Cerebellar nuclear complex (tissue), 1 donor: ENCODE measurements around the gene DYNC2H1.

Experiments
- DNase-seq, 2 experiments: peaks; one replicate each; lab custom pipeline; 2025; lab: John Stamatoyannopoulos, UW

The DYNC2H1 gene

GRCh38 chr11:103147627-103148026 lies 38.4 kb downstream of the DYNC2H1 start:
- no peak for DNase-seq

GRCh38 chr11:103157542-103157941 lies 48.3 kb downstream of the DYNC2H1 start:
- no peak for DNase-seq

- DNase-seq: no peak
Measured at GRCh38 chr11:103164093-103164796, 55.0 kb downstream of the DYNC2H1 start.

- no peak for DNase-seq
Measured at GRCh38 chr11:103167166-103167565, 57.9 kb downstream of the DYNC2H1 start.

GRCh38 chr11:103170865-103171264 lies 61.6 kb downstream of the DYNC2H1 start:
- no peak for DNase-seq

GRCh38 chr11:103175461-103176129 lies 66.4 kb downstream of the DYNC2H1 start:
- no peak for DNase-seq

GRCh38 chr11:103183981-103184611 lies 74.9 kb downstream of the DYNC2H1 start:
- DNase-seq: no peak

GRCh38 chr11:103202048-103202651 lies 92.9 kb downstream of the DYNC2H1 start:
- no peak for DNase-seq

GRCh38 chr11:103210543-103210942 lies 101.3 kb downstream of the DYNC2H1 start:
- no peak for DNase-seq

- no peak for DNase-seq
Measured at GRCh38 chr11:103215812-103216211, 106.6 kb downstream of the DYNC2H1 start.

- no peak for DNase-seq
Measured at GRCh38 chr11:103220133-103220532, 110.9 kb downstream of the DYNC2H1 start.

GRCh38 chr11:103222806-103223205 lies 113.6 kb downstream of the DYNC2H1 start:
- no peak for DNase-seq

- no peak for DNase-seq
Measured at GRCh38 chr11:103228807-103229206, 119.6 kb downstream of the DYNC2H1 start.

GRCh38 chr11:103234974-103235373 lies 125.7 kb downstream of the DYNC2H1 start:
- DNase-seq: no peak

GRCh38 chr11:103241574-103241973 lies 132.3 kb downstream of the DYNC2H1 start:
- no peak for DNase-seq

GRCh38 chr11:103254123-103254522 lies 144.9 kb downstream of the DYNC2H1 start:
- no peak for DNase-seq

- DNase-seq: no peak
Measured at GRCh38 chr11:103257360-103257759, 148.1 kb downstream of the DYNC2H1 start.

- DNase-seq: no peak
Measured at GRCh38 chr11:103266167-103266831, 157.1 kb downstream of the DYNC2H1 start.

GRCh38 chr11:103272876-103273275 lies 163.7 kb downstream of the DYNC2H1 start:
- no peak for DNase-seq

- DNase-seq: no peak
Measured at GRCh38 chr11:103274025-103274424, 164.8 kb downstream of the DYNC2H1 start.

GRCh38 chr11:103279821-103280220 lies 170.6 kb downstream of the DYNC2H1 start:
- DNase-seq: no peak

- DNase-seq: no peak
Measured at GRCh38 chr11:103281301-103281700, 172.1 kb downstream of the DYNC2H1 start.
